Lower lobe of right lung (tissue), 2 donors: ENCODE measurements around the gene HCN2. TPM values are rescaled to one million over a fixed set of nuclear protein-coding genes. Genes with fewer than 3 reads are reported as not detected.
A peak's percentile ranks its signal among the peaks of the same experiment; 100 is the strongest.

ENCODE experiments used
- ATAC-seq, 2 donors: fragments of 200-7000 bp; cut with Tn5 transposase; one replicate each; pipeline ENCODE4 v1.9.1; 2020 to 2022; ENCODE audit warnings: mild to moderate bottlenecking in 2 of 2, moderate library complexity in 2 of 2
- DNase-seq: peaks from one replicate; pipeline ENCODE4 v3.0.0-alpha.2; 2020
- H3K27ac ChIP-seq: fragments of 200-600 bp; one replicate; pipeline ENCODE4 v1.8.0; 2022
- H3K27me3 ChIP-seq: fragments of 200-600 bp; one replicate; pipeline ENCODE4 v1.8.0; 2022; ENCODE audit warnings: low read depth
- H3K36me3 ChIP-seq: fragments of 200-600 bp; one replicate; pipeline ENCODE4 v1.8.0; 2022; ENCODE audit warnings: mild to moderate bottlenecking
- H3K4me1 ChIP-seq: fragments of 200-600 bp; one replicate; pipeline ENCODE4 v1.8.0; 2022
- H3K4me3 ChIP-seq: fragments of 200-600 bp; one replicate; pipeline ENCODE4 v1.8.0; 2022; ENCODE audit warnings: mild to moderate bottlenecking
- H3K9me3 ChIP-seq: fragments of 200-600 bp; one replicate; pipeline ENCODE4 v1.8.0; 2022
- intact Hi-C: fragments of 100-400 bp; cut with DNase I; formaldehyde crosslinking; loops from one replicate; pipeline ENCODE4 v1.11.0; 2022
- total RNA-seq: library from RNA; stranded (reverse); fragmentation: NEBNext Ultra II Directional; extraction: Animal tissue kit (Norgen Biotek cat#: 25700); gene quantifications from one replicate; pipeline ENCODE4 v1.2.1, GENCODE V29; 2021
- TF ChIP-seq, protein P1 (sequence below): fragments of 200-600 bp; IDR thresholded peaks from one replicate; pipeline ENCODE4 v1.8.0; 2022; ENCODE audit warnings: antibody characterized with exemption, mild to moderate bottlenecking
- donor health status: DM: no; HTN: yes; CAD: no; lungs with severe emphysema.

HCN2 gene
- total RNA-seq, 1 donor from 2014 or later, result 0.24 TPM

DNA sequence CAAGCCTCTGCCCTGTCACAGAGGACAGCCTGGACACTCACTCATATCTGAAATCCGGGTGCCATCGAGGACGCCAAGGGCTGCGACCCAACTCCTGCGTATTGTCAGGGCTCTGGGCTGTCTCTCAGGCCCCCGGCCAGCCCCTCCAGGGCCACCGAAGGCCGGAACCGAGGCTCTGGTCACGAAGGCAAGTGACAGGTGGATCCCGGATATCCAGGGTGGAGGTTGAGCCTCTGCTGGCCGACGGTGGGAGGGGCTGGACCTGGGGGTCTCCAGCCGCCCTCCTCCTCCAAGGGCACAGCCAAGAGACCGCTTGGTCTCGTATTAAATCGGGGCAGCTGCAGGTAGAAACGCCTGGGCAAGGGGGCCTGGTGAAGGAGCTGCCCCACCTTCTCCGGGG, 67.9 kb downstream of the HCN2 start:
- peaks cover 46% of the 10 kb centered on the region for H3K4me1 ChIP-seq
- intact Hi-C loops, result no loop called here
- no peak overlapping the region for H3K4me3 ChIP-seq
- H3K36me3 ChIP-seq, result peaks cover 26% of the 10 kb centered on the region
- no peak for ATAC-seq
- DNase-seq, result no peak
- no peak overlapping the region for H3K27ac ChIP-seq
- TF ChIP-seq, protein P1, sequence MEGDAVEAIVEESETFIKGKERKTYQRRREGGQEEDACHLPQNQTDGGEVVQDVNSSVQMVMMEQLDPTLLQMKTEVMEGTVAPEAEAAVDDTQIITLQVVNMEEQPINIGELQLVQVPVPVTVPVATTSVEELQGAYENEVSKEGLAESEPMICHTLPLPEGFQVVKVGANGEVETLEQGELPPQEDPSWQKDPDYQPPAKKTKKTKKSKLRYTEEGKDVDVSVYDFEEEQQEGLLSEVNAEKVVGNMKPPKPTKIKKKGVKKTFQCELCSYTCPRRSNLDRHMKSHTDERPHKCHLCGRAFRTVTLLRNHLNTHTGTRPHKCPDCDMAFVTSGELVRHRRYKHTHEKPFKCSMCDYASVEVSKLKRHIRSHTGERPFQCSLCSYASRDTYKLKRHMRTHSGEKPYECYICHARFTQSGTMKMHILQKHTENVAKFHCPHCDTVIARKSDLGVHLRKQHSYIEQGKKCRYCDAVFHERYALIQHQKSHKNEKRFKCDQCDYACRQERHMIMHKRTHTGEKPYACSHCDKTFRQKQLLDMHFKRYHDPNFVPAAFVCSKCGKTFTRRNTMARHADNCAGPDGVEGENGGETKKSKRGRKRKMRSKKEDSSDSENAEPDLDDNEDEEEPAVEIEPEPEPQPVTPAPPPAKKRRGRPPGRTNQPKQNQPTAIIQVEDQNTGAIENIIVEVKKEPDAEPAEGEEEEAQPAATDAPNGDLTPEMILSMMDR, result no peak
- no peaks in the 10 kb centered on the region for H3K9me3 ChIP-seq
- no peaks in the 10 kb centered on the region for H3K27me3 ChIP-seq

- Histone ChIP-seq H3K9me3 (no peaks in the 10 kb centered on the region), H3K4me1 (peaks cover 46% of the 10 kb centered on the region), H3K36me3 (peaks cover 19% of the 10 kb centered on the region), H3K4me3 (no peak overlapping the region), H3K27ac (no peak overlapping the region), H3K27me3 (no peaks in the 10 kb centered on the region)
- TF ChIP-seq, protein P1, result no peak
- DNase-seq (no peak), ATAC-seq (no peak)
- intact Hi-C loops, result no loop called here
These were observed 68.6 kb downstream of the HCN2 start for GRCh38 chr19:658059-658839.

DNA sequence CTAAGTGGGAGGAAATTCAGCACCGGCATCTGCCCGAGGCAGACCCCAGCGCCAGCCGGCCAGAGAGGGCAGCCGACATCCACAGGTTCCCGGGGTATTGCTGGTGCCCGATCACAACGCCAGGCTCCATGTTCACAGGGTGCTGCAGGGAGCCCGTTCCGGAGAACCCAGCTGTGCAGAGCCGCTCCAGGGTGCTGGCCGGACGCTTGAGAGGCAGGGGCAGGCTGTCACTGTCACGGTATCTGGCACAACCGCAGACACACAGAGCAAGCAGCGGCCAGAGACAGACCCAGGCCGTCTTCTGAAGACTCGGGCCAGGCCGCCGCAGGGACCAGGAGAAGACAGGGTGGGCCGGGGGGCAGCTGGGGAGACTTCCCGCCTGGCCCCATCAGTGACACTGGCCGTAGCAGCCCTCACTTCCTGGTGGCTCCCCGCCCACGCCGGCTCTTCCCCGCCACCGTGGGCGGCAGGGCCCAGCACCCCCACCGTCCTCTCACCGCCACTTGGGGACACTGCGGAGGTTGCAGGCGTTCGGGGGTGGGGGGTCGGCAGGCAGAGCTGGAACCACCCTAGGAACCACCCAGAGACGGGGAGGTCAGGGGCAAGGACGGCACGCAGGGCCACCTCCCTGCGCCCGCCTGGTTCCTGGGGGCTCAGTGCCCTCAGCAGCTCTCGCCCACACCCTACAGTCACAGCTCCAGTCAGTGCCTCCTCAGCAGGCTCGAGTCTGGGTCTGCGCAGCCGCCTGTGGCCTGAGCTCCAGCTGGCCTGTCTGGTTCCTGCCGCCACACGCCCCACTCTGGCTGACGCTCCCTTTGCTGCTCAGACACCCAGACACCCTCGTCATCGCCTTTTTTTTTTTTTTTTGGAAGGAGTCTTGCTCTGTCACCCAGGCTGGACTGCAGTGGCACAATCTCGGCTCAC, 69.5 kb downstream of the HCN2 start:
- H3K4me3 ChIP-seq, result peak overlapping the region; percentile 6
- no peak for DNase-seq

DNA sequence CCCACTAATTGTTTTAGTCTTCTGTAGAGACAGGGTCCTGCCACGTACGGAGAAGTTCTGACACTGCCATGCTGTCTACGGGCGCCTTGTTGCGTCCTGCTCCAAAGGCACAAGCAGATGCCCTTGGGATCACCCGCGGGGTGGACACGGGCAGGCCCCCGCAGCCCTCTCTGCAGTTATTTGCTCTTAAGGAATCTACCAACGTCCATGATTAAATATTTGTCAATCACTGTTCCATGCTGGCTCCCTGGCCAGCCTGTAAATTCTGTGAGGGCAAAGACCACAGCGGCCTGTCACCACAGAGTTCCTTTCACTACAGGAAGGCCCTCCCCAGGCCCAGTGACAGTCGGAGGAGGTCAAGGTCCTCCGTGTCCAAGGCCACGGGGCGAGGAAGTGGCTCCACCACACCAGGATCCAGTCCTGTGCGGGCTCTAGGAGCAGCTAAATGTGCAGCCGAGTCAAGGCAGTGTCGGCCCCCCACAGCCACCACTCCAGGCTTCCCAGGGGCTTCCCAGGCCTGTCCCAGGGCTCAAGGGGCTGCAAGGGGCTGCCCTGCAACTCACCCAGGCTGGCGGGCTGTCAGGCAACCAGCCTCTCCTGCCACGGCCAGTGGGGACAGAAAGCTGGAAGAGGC, 71.2 kb downstream of the HCN2 start:
- Histone ChIP-seq H3K4me1 (peaks cover 65% of the 10 kb centered on the region), H3K36me3 (no peaks in the 10 kb centered on the region), H3K27me3 (no peaks in the 10 kb centered on the region), H3K4me3 (peak overlapping the region; percentile 100), H3K9me3 (no peaks in the 10 kb centered on the region), H3K27ac (peak overlapping the region; percentile 91)
- intact Hi-C loops, result no loop called here
- no peak for ATAC-seq
- TF ChIP-seq, protein P1, result no peak
- no peak for DNase-seq

More for the DNA sequence above, 69.5 kb downstream of the HCN2 start:
- Histone ChIP-seq H3K27ac (peak overlapping the region; percentile 91), H3K36me3 (peaks cover 12% of the 10 kb centered on the region), H3K4me1 (peaks cover 55% of the 10 kb centered on the region), H3K27me3 (no peaks in the 10 kb centered on the region), H3K9me3 (no peaks in the 10 kb centered on the region)
- TF ChIP-seq, protein P1, result no peak
- intact Hi-C loops, result no loop called here
- peak in 1 of 2 donors; percentile 2 for ATAC-seq

DNA sequence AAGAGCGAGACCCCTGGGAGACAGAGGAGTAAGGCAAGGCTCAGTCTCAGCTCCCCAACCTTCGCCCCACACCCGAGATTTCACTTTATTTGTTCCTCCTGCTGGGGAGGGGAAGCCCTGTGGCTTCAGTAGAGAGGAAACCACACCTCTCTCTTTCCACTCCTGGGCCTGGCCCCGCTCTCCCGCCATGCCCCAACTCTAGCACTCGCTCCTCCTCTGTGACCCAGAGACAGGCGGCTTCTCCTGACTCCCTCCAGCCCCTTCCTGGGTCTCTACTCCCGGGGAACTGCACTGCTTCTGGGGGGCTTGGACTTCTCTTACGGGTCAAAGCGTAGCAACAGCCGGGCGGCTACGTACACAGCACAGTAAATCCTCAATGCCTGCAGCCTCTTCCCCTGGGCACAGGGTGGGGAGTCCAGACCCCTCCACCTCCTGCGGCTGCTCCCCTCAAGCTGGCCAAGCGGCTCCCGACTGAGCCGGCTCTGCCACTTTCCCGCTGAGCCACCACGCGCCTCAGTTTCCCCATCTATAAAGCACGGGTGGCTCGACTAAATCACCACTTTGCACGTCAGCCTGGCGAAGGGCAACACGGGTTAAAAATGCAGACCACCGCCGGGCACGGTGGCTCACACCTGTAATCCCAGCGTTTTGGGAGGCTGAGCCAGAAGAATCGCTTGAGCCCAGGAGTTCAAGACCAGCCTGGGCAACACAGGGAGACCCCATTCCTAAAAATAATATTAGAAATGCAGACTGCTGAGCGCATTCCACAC, 71.9 kb downstream of the HCN2 start:
- no peaks in the 10 kb centered on the region for H3K27me3 ChIP-seq
- peak overlapping the region; percentile 100 for H3K4me3 ChIP-seq
- peak; percentile 5 to 35 for ATAC-seq
- no peaks in the 10 kb centered on the region for H3K9me3 ChIP-seq
- TF ChIP-seq, protein P1, result no peak
- DNase-seq, result no peak
- no peaks in the 10 kb centered on the region for H3K36me3 ChIP-seq
- H3K4me1 ChIP-seq, result peaks cover 65% of the 10 kb centered on the region
- intact Hi-C loops, result no loop called here
- peak overlapping the region; percentile 91 for H3K27ac ChIP-seq
